ENCODE data around the gene MINK1.

DNA sequence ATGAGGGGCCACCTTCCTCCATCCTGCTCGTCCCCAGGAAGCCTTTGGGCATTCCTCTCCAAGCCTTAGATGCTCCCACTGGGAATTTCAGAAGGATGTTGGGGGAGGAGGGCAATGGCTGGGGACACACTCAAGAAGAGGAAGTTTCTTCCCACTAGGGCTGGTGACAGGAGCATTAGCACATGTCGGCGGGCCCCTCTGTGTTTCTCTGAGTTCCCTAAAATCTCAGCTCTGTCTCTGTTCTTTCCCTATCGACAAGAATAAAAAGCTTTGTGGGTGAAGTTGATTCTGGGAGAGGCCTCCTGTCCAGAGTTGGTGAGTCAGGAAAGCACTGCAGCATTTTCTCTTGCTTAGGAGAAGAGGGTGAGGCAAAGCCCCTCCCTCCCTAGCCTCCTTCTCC lies 46.5 kb downstream of the MINK1 start:
- TF ChIP-seq CTCF (conservative IDR thresholded peaks at IDR 0.05 in 1 of 2, IDR thresholded peaks at IDR 0.05 in 1 of 2; ENCODE audit: extremely low read depth in 1 of 2, insufficient read depth in 1 of 2, low read depth in 1 of 2, low read length in 2 of 2) (no peak), EZH2 (IDR thresholded peaks at IDR 0.05; ENCODE audit: borderline replicate concordance, low read length) (no peak)

All from mammary epithelial cell (primary cell).